PC-3 (cell line): Measurements from ENCODE around the gene MGST1. TPM values are rescaled to one million over a fixed set of nuclear protein-coding genes. Genes with fewer than 3 reads are reported as not detected.

Experiments used
- ATAC-seq: fragments of 200-7000 bp; cut with Tn5 transposase; 2 replicates; pipeline ENCODE4 v1.9.1; 2020; ENCODE audit warnings: mild to moderate bottlenecking, moderate library complexity
- BruUV-seq: library from RNA; stranded (reverse); fragments of 400-500 nt; replicated peaks from 2 replicates; lab custom pipeline; 2021; lab: Mats Ljungman, UMichigan
- CTCF ChIA-PET: fragments of 300-600 bp; sonication (Branson Sonifier 250); formaldehyde crosslinking; loops from one replicate; lab custom pipeline; 2022; ENCODE audit warnings: antibody characterized with exemption; lab: Charles Lee
- POLR2A ChIA-PET: fragments of 300-600 bp; sonication (Branson Sonifier 250); formaldehyde crosslinking; loops from one replicate; lab custom pipeline; 2022; ENCODE audit warnings: antibody characterized with exemption; ENCODE audit not compliant: unreplicated experiment; lab: Charles Lee
- DNase-seq: peaks from one replicate; pipeline ENCODE4 v3.0.0-alpha.2; 2015
- H2AFZ ChIP-seq: fragments of 300-600 bp; sonication (generic); 2 replicates; pipeline ENCODE4 v1.6.0; 2016; ENCODE audit warnings: antibody characterized with exemption, low read length
- H3F3A ChIP-seq: fragments of 300-600 bp; sonication (generic); one replicate; pipeline ENCODE4 v1.6.0; 2017; ENCODE audit warnings: antibody characterized with exemption, low read length, control low read depth, mild to moderate bottlenecking; ENCODE audit not compliant: unreplicated experiment
- H3K27ac ChIP-seq: fragments of 300-600 bp; sonication (generic); 2 replicates; pipeline ENCODE4 v1.5.1; 2016; ENCODE audit warnings: mild to moderate bottlenecking, low read length
- H3K27me3 ChIP-seq: fragments of 300-600 bp; sonication (generic); 2 replicates; pipeline ENCODE4 v1.6.1; 2016; ENCODE audit warnings: low read length, mixed read lengths
- H3K36me3 ChIP-seq: fragments of 300-600 bp; sonication (generic); 2 replicates; pipeline ENCODE4 v1.6.1; 2016; ENCODE audit warnings: low read depth, mixed run types, low read length, mixed read lengths
- H3K4me1 ChIP-seq: fragments of 300-600 bp; sonication (generic); 2 replicates; pipeline ENCODE4 v1.5.1; 2016; ENCODE audit warnings: low read length; ENCODE audit not compliant: insufficient read depth
- H3K4me2 ChIP-seq: fragments of 300-600 bp; sonication (generic); 2 replicates; pipeline ENCODE4 v1.6.0; 2016; ENCODE audit warnings: low read length
- H3K4me3 ChIP-seq: fragments of 300-600 bp; sonication (generic); 2 replicates; pipeline ENCODE4 v1.5.1; 2016; ENCODE audit warnings: mild to moderate bottlenecking, low read length, mixed read lengths
- H3K79me2 ChIP-seq: fragments of 300-600 bp; sonication (generic); 2 replicates; pipeline ENCODE4 v1.6.1; 2017; ENCODE audit warnings: low read length, mixed read lengths
- H3K9ac ChIP-seq: fragments of 300-600 bp; sonication (generic); 2 replicates; pipeline ENCODE4 v1.6.0; 2016; ENCODE audit warnings: mild to moderate bottlenecking, low read length
- H3K9me2 ChIP-seq: fragments of 300-600 bp; sonication (generic); replicated peaks from 2 replicates; pipeline ENCODE4 v1.6.1; 2016; ENCODE audit warnings: mixed run types, low read length, mixed read lengths
- H3K9me3 ChIP-seq: fragments of 300-600 bp; sonication (generic); 2 replicates; pipeline ENCODE4 v1.6.1; 2016; ENCODE audit warnings: low read length, mixed read lengths
- H4K20me1 ChIP-seq: fragments of 300-600 bp; sonication (generic); 2 replicates; pipeline ENCODE4 v1.6.1; 2016; ENCODE audit warnings: low read length, mixed read lengths
- EZH2 ChIP-seq: fragments of 300-600 bp; sonication (generic); IDR thresholded peaks from one replicate; pipeline ENCODE4 v1.6.1; 2017; ENCODE audit warnings: antibody characterized with exemption, mild to moderate bottlenecking, low read length; ENCODE audit not compliant: unreplicated experiment
- EZH2phosphoT487 ChIP-seq: fragments of 300-600 bp; sonication (generic); IDR thresholded peaks from 2 replicates; pipeline ENCODE4 v1.6.1; 2018; ENCODE audit warnings: mild to moderate bottlenecking, antibody characterized with exemption, low read length, borderline replicate concordance
- intact Hi-C: fragments of 100-400 bp; cut with micrococcal nuclease; formaldehyde crosslinking; loops from 2 replicates; pipeline ENCODE4 v1.9.0; 2023
- total RNA-seq: library from RNA; depleted of rRNA; stranded (reverse); fragments of >200 nt; gene quantifications from 2 replicates; pipeline ENCODE4 v1.2.3, GENCODE V29; 2014
- TF ChIP-seq, protein P1 (sequence below): fragments of 300-600 bp; sonication (generic); conservative IDR thresholded peaks from 2 replicates; pipeline ENCODE4 v1.5.1; 2017; ENCODE audit warnings: antibody characterized with exemption, low read depth, mild to moderate bottlenecking, low read length

Gene MGST1
- total RNA-seq, 1 experiment from 2014 or later = 105 TPM

- no TSS peak for BruUV-seq
- H3K9ac ChIP-seq = no peak overlapping the region
- intact Hi-C loops = loop anchor here (2.0 to 10.0 kb wide), 3 partner anchors 137 to 1254 kb away; no protein-coding TSS in a partner anchor
- no peaks in the 10 kb centered on the region for H3K9me2 ChIP-seq
- ATAC-seq (no peak), DNase-seq (no peak)
- no peaks in the 10 kb centered on the region for H3K79me2 ChIP-seq
- H3K4me2 ChIP-seq = no peak overlapping the region
- H3F3A ChIP-seq = no peaks in the 10 kb centered on the region
- H3K4me3 ChIP-seq = no peak overlapping the region
- no peaks in the 10 kb centered on the region; the same call in 1 of the 2 replicates for H3K36me3 ChIP-seq
- H3K27me3 ChIP-seq = no peaks in the 10 kb centered on the region
- no peaks in the 10 kb centered on the region for H4K20me1 ChIP-seq
- H3K27ac ChIP-seq = no peak overlapping the region
- CTCF ChIA-PET = no interaction called here
- no peak overlapping the region for H2AFZ ChIP-seq
- no peaks in the 10 kb centered on the region for H3K4me1 ChIP-seq
- TF ChIP-seq, protein P1, sequence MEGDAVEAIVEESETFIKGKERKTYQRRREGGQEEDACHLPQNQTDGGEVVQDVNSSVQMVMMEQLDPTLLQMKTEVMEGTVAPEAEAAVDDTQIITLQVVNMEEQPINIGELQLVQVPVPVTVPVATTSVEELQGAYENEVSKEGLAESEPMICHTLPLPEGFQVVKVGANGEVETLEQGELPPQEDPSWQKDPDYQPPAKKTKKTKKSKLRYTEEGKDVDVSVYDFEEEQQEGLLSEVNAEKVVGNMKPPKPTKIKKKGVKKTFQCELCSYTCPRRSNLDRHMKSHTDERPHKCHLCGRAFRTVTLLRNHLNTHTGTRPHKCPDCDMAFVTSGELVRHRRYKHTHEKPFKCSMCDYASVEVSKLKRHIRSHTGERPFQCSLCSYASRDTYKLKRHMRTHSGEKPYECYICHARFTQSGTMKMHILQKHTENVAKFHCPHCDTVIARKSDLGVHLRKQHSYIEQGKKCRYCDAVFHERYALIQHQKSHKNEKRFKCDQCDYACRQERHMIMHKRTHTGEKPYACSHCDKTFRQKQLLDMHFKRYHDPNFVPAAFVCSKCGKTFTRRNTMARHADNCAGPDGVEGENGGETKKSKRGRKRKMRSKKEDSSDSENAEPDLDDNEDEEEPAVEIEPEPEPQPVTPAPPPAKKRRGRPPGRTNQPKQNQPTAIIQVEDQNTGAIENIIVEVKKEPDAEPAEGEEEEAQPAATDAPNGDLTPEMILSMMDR = no peak
- no peak for TF ChIP-seq EZH2
- TF ChIP-seq EZH2phosphoT487 = no peak
- H3K9me3 ChIP-seq = no peaks in the 10 kb centered on the region
- POLR2A ChIA-PET = no interaction called here
Measured at GRCh38 chr12:16387919-16388318, 40.5 kb downstream of the MGST1 start.

DNA sequence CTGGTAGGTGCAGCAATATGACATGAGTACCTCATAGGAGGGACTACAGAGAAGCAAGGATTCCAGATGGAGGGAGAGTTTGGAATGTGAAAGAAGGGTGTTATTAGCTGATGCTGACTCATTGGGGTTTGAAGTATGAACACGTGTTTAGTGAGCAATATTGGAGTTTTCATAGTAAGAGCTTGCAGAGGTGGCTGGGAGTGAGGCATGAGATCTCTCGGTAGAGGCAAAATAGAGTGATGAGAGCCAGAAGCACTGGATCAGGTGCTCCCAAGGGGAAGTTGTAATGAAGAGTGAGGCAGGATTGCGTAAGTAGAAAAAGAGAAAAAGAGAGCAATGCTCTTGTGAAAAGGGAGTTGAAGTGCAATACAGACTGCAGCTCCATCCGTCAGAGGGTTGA lies 42.1 kb downstream of the MGST1 start:
- no peaks in the 10 kb centered on the region; the same call in 1 of the 2 replicates for H3K36me3 ChIP-seq
- no peak overlapping the region for H3K9ac ChIP-seq
- H3K4me1 ChIP-seq = no peaks in the 10 kb centered on the region
- no peak overlapping the region for H3K27ac ChIP-seq
- POLR2A ChIA-PET = no interaction called here
- intact Hi-C loops = loop anchor here (5.0 to 10.0 kb wide), 2 partner anchors 135 to 1253 kb away; no protein-coding TSS in a partner anchor
- CTCF ChIA-PET = no interaction called here
- TF ChIP-seq, protein P1 = no peak
- TF ChIP-seq EZH2 (no peak), EZH2phosphoT487 (no peak)
- no peaks in the 10 kb centered on the region for H3K9me3 ChIP-seq
- H3K9me2 ChIP-seq = no peaks in the 10 kb centered on the region
- H4K20me1 ChIP-seq = no peaks in the 10 kb centered on the region
- DNase-seq (peak; percentile 15), ATAC-seq (no peak)
- no peaks in the 10 kb centered on the region for H3K79me2 ChIP-seq
- BruUV-seq = no TSS peak
- no peak overlapping the region for H3K4me3 ChIP-seq
- no peak overlapping the region for H2AFZ ChIP-seq
- no peaks in the 10 kb centered on the region for H3K27me3 ChIP-seq
- no peak overlapping the region for H3K4me2 ChIP-seq
- H3F3A ChIP-seq = no peaks in the 10 kb centered on the region

DNA sequence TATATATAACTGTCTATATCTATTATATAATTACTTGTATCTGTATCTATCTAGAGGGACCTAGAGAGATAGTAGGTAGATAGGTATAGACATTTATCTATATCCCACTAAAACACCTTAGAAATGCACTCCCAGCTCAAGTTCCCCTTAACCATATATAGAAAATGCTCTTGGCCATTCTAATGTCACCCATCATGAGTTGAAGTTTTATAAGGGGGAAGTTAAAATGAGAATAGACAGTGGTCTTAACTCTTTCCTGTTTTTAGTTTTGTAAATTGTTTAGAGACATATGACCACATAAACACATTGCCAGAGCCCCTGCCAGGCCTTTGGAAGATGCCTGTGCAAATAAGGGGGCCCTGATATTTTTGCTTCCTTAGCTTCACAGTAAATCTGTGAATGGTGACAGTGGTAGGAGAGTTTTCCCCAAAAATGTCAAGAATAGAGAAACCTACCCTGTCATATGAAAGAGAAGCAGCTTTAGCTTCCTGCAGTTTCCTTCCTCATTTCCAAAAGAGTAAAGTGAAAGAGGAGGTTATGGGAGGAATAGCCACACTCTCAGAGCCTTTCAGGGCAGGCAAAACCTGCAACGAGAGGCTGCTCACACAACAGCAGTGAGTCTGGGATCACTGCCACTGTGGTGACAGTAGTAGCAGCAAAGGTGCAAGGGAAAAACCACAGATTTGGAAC lies 45.5 kb downstream of the MGST1 start:
- ChIA-PET POLR2A (no interaction called here), CTCF (no interaction called here)
- Histone ChIP-seq H3K9me3 (no peaks in the 10 kb centered on the region), H3K9me2 (no peaks in the 10 kb centered on the region), H3K27me3 (no peaks in the 10 kb centered on the region), H3K4me3 (no peak overlapping the region), H4K20me1 (no peaks in the 10 kb centered on the region), H3F3A (no peaks in the 10 kb centered on the region), H3K9ac (no peak overlapping the region), H3K36me3 (no peaks in the 10 kb centered on the region; the same call in 1 of the 2 replicates), H3K4me1 (no peaks in the 10 kb centered on the region), H3K79me2 (no peaks in the 10 kb centered on the region), H3K27ac (no peak overlapping the region), H3K4me2 (no peak overlapping the region), H2AFZ (no peak overlapping the region)
- DNase-seq (no peak), ATAC-seq (no peak)
- no TSS peak for BruUV-seq
- TF ChIP-seq EZH2 (no peak), EZH2phosphoT487 (no peak)
- intact Hi-C loops = no loop called here
